Gastroesophageal sphincter (tissue), 3 donors: ENCODE measurements around the gene KLHL22.

Source experiments
- CTCF ChIP-seq, 4 experiments: fragments of 200-600 bp in 2 of 4; fragments of 450-650 bp in 2 of 4; sonication (generic) in 1 of 4; IDR thresholded peaks; one replicate each; pipeline ENCODE4 v1.5.1; 2017 to 2019; ENCODE audit warnings: antibody characterized with exemption in 4 of 4, mild to moderate bottlenecking in 2 of 4, moderate library complexity in 2 of 4
- EP300 ChIP-seq: sonication (generic); formaldehyde crosslinking; IDR thresholded peaks from one replicate; pipeline ENCODE4 v1.6.1; 2017; ENCODE audit warnings: antibody characterized with exemption, mild to moderate bottlenecking
- POLR2A ChIP-seq, 2 donors: fragments of 450-650 bp; IDR thresholded peaks; one replicate each; pipeline ENCODE4 v1.6.1; 2017; ENCODE audit warnings: antibody characterized with exemption in 2 of 2, mild to moderate bottlenecking in 2 of 2, moderate library complexity in 1 of 2

- TF ChIP-seq POLR2A (IDR thresholded peaks at IDR 0.05), result no peak
- no peak for TF ChIP-seq CTCF (IDR thresholded peaks at IDR 0.05)
- TF ChIP-seq EP300, result no peak
Observed at GRCh38 chr22:20419664-20419951, 76.0 kb downstream of the KLHL22 start.
